Mesenchymal stem cell (in vitro differentiated cells and primary cell): Measurements from ENCODE around the gene ABLIM2.

Experiments
- DNase-seq: peaks from one replicate; pipeline ENCODE4 v3.0.0-alpha.2; 2013
- H2AFZ ChIP-seq: one replicate; pipeline ENCODE4 v1.6.1; 2013; ENCODE audit warnings: low read depth, mild to moderate bottlenecking, control low read depth, inconsistent platforms, low read length, moderate library complexity
- H2AK5ac ChIP-seq: 2 replicates; pipeline ENCODE4 v1.6.1; 2013; ENCODE audit warnings: low read length, moderate library complexity, mild to moderate bottlenecking, inconsistent platforms; ENCODE audit not compliant: severe bottlenecking
- H2BK120ac ChIP-seq: one replicate; pipeline ENCODE4 v1.6.1; 2013; ENCODE audit warnings: low read depth, mild to moderate bottlenecking, inconsistent platforms, low read length, moderate library complexity
- H2BK12ac ChIP-seq, 2 experiments: one replicate each; pipeline ENCODE4 v1.6.1; 2013; ENCODE audit warnings: inconsistent platforms in 2 of 2, low read length in 2 of 2, mild to moderate bottlenecking in 2 of 2, moderate library complexity in 2 of 2, control low read depth in 1 of 2
- H2BK15ac ChIP-seq: one replicate; pipeline ENCODE4 v1.6.1; 2013; ENCODE audit warnings: mild to moderate bottlenecking, low read depth, inconsistent platforms; ENCODE audit not compliant: poor library complexity, severe bottlenecking
- H2BK5ac ChIP-seq: 2 replicates; pipeline ENCODE4 v1.6.1; 2013; ENCODE audit warnings: low read depth, mild to moderate bottlenecking, low read length, control low read depth, inconsistent platforms; ENCODE audit not compliant: poor library complexity, severe bottlenecking
- H3K14ac ChIP-seq, 2 experiments: one replicate each; pipeline ENCODE4 v1.6.1; 2013; ENCODE audit warnings: inconsistent platforms in 2 of 2, low read length in 2 of 2, control low read depth in 1 of 2, mild to moderate bottlenecking in 1 of 2, moderate library complexity in 1 of 2
- H3K18ac ChIP-seq, 2 experiments: one replicate each; pipeline ENCODE4 v1.6.1; 2013; ENCODE audit warnings: inconsistent platforms in 2 of 2, low read length in 2 of 2, control low read depth in 1 of 2, low read depth in 1 of 2, mild to moderate bottlenecking in 1 of 2
- H3K23ac ChIP-seq, 2 experiments: one replicate each; pipeline ENCODE4 v1.6.1; 2013; ENCODE audit warnings: inconsistent platforms in 2 of 2, low read length in 2 of 2, mild to moderate bottlenecking in 2 of 2, moderate library complexity in 2 of 2, control low read depth in 1 of 2
- H3K27ac ChIP-seq: 2 replicates; pipeline ENCODE4 v1.5.1; 2013; ENCODE audit warnings: mild to moderate bottlenecking, moderate library complexity, low read length, control low read depth, inconsistent platforms; ENCODE audit not compliant: poor library complexity, severe bottlenecking
- H3K27me3 ChIP-seq, 2 experiments: 2 replicates each; pipeline versions ENCODE4 v1.6.1 to v1.7.0; 2013; ENCODE audit warnings: low read length in 2 of 2, mild to moderate bottlenecking in 2 of 2, moderate library complexity in 2 of 2, control low read depth in 1 of 2, inconsistent platforms in 1 of 2; ENCODE audit not compliant: control insufficient read depth in 1 of 2, insufficient read depth in 1 of 2
- H3K36me3 ChIP-seq, 2 experiments: 2 replicates each; pipeline versions ENCODE4 v1.6.1 to v1.7.0; 2013; ENCODE audit warnings: low read length in 2 of 2, control low read depth in 1 of 2, inconsistent platforms in 1 of 2, low read depth in 1 of 2, mild to moderate bottlenecking in 1 of 2; ENCODE audit not compliant: insufficient read depth in 2 of 2, control insufficient read depth in 1 of 2
- H3K4ac ChIP-seq, 2 experiments: one replicate each; pipeline ENCODE4 v1.6.1; 2013; ENCODE audit warnings: inconsistent platforms in 2 of 2, low read length in 2 of 2, mild to moderate bottlenecking in 2 of 2, moderate library complexity in 2 of 2, control low read depth in 1 of 2, low read depth in 1 of 2
- H3K4me1 ChIP-seq: 2 replicates; pipeline ENCODE4 v1.6.1; 2013; ENCODE audit warnings: low read depth, low read length, control low read depth; ENCODE audit not compliant: control insufficient read depth, insufficient read depth
- H3K4me2 ChIP-seq: 2 replicates; pipeline ENCODE4 v1.6.1; 2013; ENCODE audit warnings: low read length, mild to moderate bottlenecking, inconsistent platforms; ENCODE audit not compliant: poor library complexity, severe bottlenecking
- H3K4me3 ChIP-seq, 2 experiments: 2 replicates each; pipeline versions ENCODE4 v1.5.1 to v1.7.0; 2013; ENCODE audit warnings: low read length in 2 of 2, mild to moderate bottlenecking in 2 of 2, control low read depth in 1 of 2, low read depth in 1 of 2; ENCODE audit not compliant: insufficient read depth in 1 of 2
- H3K79me1 ChIP-seq: replicated peaks from 2 replicates; pipeline ENCODE4 v1.6.1; 2013; ENCODE audit warnings: mild to moderate bottlenecking, control low read depth, low read length, inconsistent platforms; ENCODE audit not compliant: poor library complexity, severe bottlenecking
- H3K9ac ChIP-seq: 2 replicates; pipeline ENCODE4 v1.7.0; 2013; ENCODE audit warnings: mild to moderate bottlenecking, low read length, moderate library complexity
- H3K9me3 ChIP-seq: 2 replicates; pipeline ENCODE4 v1.7.0; 2013; ENCODE audit warnings: mild to moderate bottlenecking, low read length; ENCODE audit not compliant: control insufficient read depth
- H4K8ac ChIP-seq: one replicate; pipeline ENCODE4 v1.6.1; 2013; ENCODE audit warnings: inconsistent platforms, mild to moderate bottlenecking, low read length, moderate library complexity
- H4K91ac ChIP-seq: one replicate; pipeline ENCODE4 v1.6.1; 2013; ENCODE audit warnings: mild to moderate bottlenecking, low read length, inconsistent platforms
- WGBS: methylation state at CpG from one replicate; pipeline ENCODE4 v1.1.7; 2013; ENCODE audit warnings: mixed read lengths; 5-methylcytosine and 5-hydroxymethylcytosine counted together

Gene ABLIM2

DNA sequence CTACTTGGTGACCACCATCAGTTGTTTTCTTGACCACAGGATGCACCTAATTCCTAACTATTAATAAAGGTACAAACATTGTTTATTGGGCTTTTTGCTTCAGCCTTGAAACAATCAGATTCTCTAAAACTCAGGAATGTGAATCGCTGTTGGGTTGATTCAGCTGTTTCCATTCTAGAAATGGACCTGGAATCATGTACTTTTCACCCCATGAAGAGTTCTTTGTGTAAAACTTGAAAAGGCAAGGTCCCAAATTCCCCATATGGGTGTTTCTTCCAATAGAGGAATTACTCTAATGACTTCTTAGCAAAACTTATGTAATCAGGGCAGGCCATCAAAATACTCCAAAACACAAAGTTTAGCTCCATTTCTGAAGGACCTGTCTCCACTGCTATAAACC lies 226.3 kb downstream of the ABLIM2 start:
- Histone ChIP-seq H3K27ac (no peak overlapping the region), H3K4me3 (no peak overlapping the region), H2AK5ac (no peak overlapping the region), H3K9ac (no peak overlapping the region), H4K8ac (no peak overlapping the region), H3K18ac (no peak overlapping the region), H3K79me1 (peaks cover 6% of the 10 kb centered on the region), H2AFZ (no peak overlapping the region), H3K14ac (no peak overlapping the region), H3K4ac (no peak overlapping the region), H4K91ac (no peak overlapping the region), H2BK120ac (no peak overlapping the region), H3K36me3 (peaks cover 8 to 12% of the 10 kb centered on the region in 2 experiments), H2BK5ac (no peak overlapping the region), H3K23ac (no peak overlapping the region), H2BK12ac (no peak overlapping the region), H3K27me3 (no peaks in the 10 kb centered on the region), H3K9me3 (no peaks in the 10 kb centered on the region), H3K4me2 (no peak overlapping the region), H2BK15ac (no peak overlapping the region), H3K4me1 (peaks cover 18% of the 10 kb centered on the region)
- no peak for DNase-seq
- WGBS, result 92% methylated on average over 1 of the region's 1 CpG

DNA sequence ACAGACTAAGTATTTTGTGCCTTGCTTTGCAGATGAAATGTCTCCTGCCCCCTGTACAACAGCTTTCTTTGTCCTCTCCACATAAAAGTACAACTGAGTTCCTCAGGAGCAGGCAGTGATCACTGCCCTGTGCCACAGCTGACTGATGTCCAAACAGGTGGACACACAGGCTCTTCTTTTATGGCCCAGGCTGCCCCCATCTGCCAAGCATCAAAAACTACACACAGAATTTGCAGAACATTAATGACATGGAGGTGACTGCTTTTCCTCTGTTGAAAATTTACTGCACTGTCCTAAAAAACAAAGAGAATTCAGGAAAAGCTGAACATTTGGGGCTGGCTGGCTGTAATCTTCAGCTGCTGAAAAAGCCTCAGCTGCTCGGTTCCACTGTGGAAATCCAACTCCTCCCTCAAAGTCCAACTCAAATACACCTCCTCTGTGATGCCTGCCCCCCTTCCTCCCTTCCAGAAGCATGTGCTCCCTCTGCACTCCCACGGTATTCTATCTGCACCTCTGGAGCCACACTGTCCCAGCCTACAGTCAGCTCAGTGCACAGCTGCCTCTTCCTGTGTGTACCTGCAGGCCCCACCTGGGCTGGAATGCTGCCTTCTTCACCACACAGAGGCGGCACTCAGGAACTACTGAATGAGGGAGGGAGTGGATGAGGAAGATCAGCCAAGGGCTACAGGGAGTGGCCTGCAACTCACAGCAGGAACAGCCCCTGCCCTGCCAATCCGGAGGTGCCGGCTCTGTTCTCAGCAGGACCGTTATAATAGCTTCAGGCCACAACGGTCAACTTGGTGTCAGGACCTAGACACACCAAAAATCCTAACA lies 229.3 kb downstream of the ABLIM2 start:
- Histone ChIP-seq H3K4me3 (no peak overlapping the region), H3K9me3 (no peaks in the 10 kb centered on the region), H3K18ac (no peak overlapping the region), H2AFZ (no peak overlapping the region), H2BK120ac (no peak overlapping the region), H2BK5ac (no peak overlapping the region), H2BK15ac (no peak overlapping the region), H3K9ac (peak overlapping the region; percentile 12), H4K91ac (no peak overlapping the region), H3K4me1 (peaks cover 19% of the 10 kb centered on the region), H3K27ac (no peak overlapping the region), H3K79me1 (peaks cover 7% of the 10 kb centered on the region), H3K14ac (no peak overlapping the region), H3K23ac (no peak overlapping the region), H3K4me2 (no peak overlapping the region), H2BK12ac (no peak overlapping the region), H3K27me3 (no peaks in the 10 kb centered on the region), H2AK5ac (no peak overlapping the region), H4K8ac (no peak overlapping the region), H3K36me3 (peaks cover 10 to 22% of the 10 kb centered on the region in 2 experiments), H3K4ac (no peak overlapping the region)
- peak; percentile 50 for DNase-seq
- WGBS, result 51% methylated on average over 6 of the region's 7 CpGs

DNA sequence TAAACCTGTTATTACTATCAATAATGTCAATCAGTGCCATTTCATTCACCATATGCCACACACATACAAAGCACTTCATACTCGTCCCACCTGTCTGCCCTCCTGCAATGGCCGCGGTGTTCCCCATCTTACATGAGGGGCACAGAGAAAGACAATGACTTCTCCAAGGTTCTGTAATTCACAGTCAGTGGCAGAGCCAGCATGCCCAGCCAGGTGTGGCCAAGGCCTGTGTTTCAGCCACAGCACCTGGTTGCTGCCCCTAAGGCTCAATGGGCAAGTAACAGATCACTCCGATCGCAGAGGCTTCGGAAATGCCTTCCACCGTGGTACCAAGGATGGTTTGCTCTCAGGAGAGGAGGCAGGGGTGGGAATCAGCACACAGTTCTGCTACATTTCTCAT lies 229.9 kb downstream of the ABLIM2 start:
- no peak overlapping the region for H3K14ac ChIP-seq
- peak overlapping the region; percentile 25 for H4K91ac ChIP-seq
- no peak overlapping the region for H2AK5ac ChIP-seq
- peaks cover 17% of the 10 kb centered on the region for H3K4me1 ChIP-seq
- H2BK12ac ChIP-seq, result no peak overlapping the region
- WGBS, result 85% methylated on average over 7 of the region's 7 CpGs
- H2BK120ac ChIP-seq, result no peak overlapping the region
- no peak overlapping the region for H3K9ac ChIP-seq
- no peaks in the 10 kb centered on the region for H3K9me3 ChIP-seq
- no peak overlapping the region for H4K8ac ChIP-seq
- no peak for DNase-seq
- H2BK15ac ChIP-seq, result no peak overlapping the region
- H3K4ac ChIP-seq, result no peak overlapping the region
- H3K27ac ChIP-seq, result no peak overlapping the region
- H2BK5ac ChIP-seq, result no peak overlapping the region
- H3K23ac ChIP-seq, result no peak overlapping the region
- peaks cover 6 to 19% of the 10 kb centered on the region in 2 experiments for H3K36me3 ChIP-seq
- H3K27me3 ChIP-seq, result no peaks in the 10 kb centered on the region
- no peak overlapping the region for H3K4me2 ChIP-seq
- H3K4me3 ChIP-seq, result no peak overlapping the region
- no peak overlapping the region for H3K18ac ChIP-seq
- H2AFZ ChIP-seq, result no peak overlapping the region
- H3K79me1 ChIP-seq, result peaks cover 7% of the 10 kb centered on the region

DNA sequence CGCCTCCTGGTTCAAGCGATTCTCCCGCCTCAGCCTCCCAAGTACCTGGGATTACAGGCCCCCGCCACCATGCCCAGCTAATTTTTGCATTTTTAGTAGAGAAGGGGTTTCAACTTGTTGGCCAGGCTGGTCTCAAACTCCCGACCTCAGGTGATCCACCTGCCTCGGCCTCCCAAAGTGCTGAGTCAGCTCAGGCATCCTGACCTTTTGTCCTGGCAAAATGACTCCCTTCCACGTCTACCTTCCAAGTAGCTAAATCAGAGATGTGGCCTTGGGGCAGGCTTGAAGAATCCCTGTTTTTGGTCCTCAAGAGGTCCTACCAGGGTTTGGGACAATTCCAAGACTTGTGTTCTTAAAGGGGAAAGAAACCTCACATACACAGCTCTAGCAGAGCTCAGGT lies 231.8 kb downstream of the ABLIM2 start:
- Histone ChIP-seq H2BK15ac (no peak overlapping the region), H4K8ac (no peak overlapping the region), H2BK12ac (no peak overlapping the region), H3K4ac (no peak overlapping the region), H2AK5ac (no peak overlapping the region), H3K36me3 (peaks cover 3 to 16% of the 10 kb centered on the region in 2 experiments), H2BK120ac (no peak overlapping the region), H3K27me3 (no peaks in the 10 kb centered on the region), H3K4me2 (no peak overlapping the region), H4K91ac (no peak overlapping the region), H3K18ac (no peak overlapping the region), H3K79me1 (peaks cover 7% of the 10 kb centered on the region), H2BK5ac (no peak overlapping the region), H2AFZ (no peak overlapping the region), H3K9me3 (no peaks in the 10 kb centered on the region), H3K9ac (no peak overlapping the region), H3K4me1 (peaks cover 16% of the 10 kb centered on the region), H3K4me3 (no peak overlapping the region), H3K23ac (no peak overlapping the region), H3K27ac (no peak overlapping the region), H3K14ac (no peak overlapping the region)
- DNase-seq, result no peak
- WGBS, result 99% methylated on average over 7 of the region's 7 CpGs
